ENCODE data around the gene SLC35D3.

DNA sequence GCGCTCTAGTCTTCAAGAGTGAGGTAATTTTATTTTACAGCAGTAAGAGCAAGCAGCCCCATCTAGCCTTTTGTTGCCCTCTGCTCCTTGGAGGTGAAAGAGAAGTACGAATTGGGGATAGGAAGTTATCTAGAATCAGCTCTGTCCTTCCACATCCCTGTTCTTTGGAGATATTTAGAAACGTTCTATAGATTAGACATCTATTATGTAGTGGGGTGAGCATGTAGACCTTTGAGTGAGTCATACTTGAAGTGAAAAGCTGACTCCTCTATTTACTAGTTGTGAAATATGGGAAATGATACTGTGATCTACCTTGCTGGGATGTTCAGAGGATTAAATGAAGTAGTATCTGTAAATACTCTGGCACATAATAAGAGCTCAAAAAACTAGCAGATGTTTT is 36.0 kb upstream of the SLC35D3 start:
- TF ChIP-seq, protein P1, sequence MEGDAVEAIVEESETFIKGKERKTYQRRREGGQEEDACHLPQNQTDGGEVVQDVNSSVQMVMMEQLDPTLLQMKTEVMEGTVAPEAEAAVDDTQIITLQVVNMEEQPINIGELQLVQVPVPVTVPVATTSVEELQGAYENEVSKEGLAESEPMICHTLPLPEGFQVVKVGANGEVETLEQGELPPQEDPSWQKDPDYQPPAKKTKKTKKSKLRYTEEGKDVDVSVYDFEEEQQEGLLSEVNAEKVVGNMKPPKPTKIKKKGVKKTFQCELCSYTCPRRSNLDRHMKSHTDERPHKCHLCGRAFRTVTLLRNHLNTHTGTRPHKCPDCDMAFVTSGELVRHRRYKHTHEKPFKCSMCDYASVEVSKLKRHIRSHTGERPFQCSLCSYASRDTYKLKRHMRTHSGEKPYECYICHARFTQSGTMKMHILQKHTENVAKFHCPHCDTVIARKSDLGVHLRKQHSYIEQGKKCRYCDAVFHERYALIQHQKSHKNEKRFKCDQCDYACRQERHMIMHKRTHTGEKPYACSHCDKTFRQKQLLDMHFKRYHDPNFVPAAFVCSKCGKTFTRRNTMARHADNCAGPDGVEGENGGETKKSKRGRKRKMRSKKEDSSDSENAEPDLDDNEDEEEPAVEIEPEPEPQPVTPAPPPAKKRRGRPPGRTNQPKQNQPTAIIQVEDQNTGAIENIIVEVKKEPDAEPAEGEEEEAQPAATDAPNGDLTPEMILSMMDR (IDR thresholded peaks at IDR 0.05) = no peak
- TF ChIP-seq POLR2A (IDR thresholded peaks at IDR 0.05) = no peak
